Raji (cell line): ENCODE measurements around the gene S1PR1.

Source experiments
- POLR2A ChIP-seq: IDR thresholded peaks from 2 replicates; pipeline ENCODE4 v1.6.1; 2011; ENCODE audit warnings: low read depth, low read length, control low read depth; ENCODE audit not compliant: insufficient read depth

S1PR1 gene

DNA sequence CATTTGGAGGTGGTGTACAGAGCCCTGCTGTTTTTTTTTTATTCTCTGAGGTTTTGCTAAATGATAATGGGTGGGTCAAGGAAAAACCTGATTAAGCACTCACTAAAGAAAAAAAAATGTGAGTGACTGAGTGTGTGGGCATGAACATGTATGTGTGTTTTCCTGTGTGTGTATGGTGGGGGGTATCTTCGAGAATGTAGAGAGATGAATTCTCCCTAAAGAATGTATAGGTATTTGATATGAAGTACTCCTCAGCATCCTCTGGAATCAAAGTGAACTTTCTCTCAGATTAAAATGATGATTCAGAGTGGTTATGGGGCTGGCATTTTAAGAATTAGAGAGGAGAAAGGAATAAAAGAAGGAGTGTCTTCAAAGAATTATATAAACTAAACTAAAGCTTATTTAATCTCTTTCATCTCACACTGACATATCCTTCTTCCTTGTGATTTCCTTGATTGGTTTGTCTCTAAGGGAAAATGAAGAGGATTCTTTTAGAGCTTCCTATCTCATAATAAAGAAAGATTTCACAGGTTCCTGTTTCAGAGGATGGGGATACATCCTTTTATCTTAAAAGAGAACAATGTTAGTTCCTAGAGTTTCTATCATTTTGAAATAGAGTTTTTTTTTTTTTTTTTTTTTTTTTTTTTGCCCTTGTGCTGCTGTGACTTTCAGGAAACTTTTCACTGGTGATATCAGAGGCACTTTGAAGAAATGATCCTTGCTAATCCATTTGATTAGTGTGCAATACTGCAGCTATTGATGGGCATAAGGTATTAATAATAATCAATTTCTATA lies 23.9 kb downstream of the S1PR1 start:
- no peak for TF ChIP-seq POLR2A

DNA sequence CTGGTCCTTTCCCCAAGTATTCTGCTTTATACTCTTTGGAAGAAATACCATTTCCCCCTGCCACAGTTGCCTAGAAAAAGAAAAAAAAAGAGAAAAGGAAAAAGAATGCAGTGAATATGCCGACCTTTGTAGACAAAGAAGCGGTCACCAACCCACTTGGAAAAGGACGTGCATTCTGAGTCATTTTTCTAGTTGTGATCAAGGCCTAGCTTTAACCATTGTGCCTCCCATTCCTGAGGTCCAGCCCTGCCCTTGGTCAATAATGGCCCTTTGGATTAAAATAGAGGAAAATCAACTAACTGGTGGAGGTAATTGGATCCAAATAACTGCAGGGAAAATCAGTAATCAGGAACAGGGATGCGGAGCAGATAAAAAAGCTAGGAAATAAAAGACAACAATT lies 24.8 kb downstream of the S1PR1 start:
- no peak for TF ChIP-seq POLR2A

DNA sequence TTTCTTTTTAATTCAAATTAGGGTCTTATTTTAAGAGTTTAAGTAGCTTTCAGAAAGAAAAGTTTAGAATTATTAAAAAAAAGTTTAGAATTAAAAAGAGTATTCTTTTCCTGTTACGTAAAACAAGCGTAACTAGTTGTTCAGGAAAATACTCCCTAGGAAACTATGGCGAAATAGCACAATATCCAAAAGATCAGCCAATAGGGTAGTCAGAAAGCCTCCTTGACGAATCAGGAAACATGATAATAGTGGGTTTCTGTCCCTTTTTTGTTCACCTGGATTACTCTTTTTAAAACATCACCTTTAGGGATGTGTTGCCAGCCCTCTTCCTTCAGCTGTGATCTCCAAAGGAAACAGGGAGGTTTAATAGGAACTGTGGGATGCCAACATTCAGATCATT lies 25.2 kb downstream of the S1PR1 start:
- no peak for TF ChIP-seq POLR2A

DNA sequence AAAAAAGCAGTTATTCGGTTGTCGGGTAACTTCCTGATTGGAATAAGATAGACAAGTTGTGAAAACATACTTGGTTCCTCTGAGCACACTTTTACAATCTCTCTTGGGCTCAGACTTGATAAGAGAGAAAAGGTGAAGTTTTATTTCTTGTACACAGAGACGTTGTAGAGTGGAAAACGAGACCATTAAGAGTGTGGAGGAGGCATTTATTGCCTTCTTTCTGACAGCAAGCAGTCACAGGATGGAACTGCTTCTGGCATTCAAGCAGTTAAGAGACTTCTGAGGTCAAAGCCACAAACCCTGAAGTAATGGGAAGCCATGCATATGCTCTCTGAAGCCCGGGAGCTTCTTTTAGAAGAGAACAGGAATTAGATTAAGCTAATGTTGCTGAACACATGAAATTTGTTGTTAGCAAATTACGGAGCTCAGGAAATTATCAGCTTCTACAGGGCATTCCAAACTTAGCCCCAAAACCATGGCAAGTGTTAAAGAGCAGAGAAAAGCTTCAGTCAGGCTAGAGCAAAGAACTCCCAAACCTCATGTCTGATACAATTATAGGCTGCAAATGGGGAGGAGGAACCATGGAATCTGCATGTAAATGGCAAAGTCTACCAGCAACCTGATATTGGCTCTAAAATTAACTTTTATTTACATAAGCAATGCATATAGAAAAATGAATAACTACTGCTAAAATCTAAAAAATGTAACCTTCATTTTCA lies 26.0 kb downstream of the S1PR1 start:
- no peak for TF ChIP-seq POLR2A

DNA sequence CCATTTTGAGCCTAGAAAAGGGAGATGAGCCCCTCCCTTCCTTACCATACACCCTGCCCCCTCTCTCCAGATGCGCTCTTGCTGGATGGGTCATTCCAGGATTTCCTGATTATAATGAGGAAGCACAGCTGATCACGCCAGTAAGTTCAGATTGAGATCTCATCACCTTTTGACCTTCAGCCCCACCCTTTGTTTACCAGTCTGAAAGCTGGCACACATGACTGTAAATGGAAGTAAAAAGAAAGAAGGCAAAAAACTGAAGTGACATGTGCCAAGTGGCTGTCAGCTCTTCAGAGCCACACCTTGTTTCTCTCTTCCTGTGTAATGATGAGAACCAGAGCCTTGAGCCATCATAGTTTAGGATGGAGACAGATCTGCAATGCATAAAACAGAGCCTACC lies 27.9 kb downstream of the S1PR1 start:
- TF ChIP-seq POLR2A, result no peak

DNA sequence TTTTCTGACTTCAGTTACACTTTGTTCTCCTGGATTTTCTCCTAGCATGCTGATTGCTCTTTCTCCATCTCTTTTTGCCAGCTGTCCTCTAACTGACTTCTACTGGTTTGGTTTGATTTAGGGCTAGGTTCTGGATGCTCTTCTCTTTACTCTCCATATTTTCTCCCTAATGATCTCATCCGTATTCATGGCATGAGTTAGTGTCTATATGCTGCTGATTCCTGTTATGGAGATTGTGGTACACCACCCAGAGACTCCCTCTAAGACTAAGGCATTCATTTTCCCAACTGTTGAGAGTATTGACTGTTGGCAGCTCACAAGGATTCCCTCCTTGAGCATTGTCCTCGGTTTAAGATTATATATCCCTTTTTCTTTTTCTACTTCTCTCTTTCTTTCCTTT lies 28.9 kb downstream of the S1PR1 start:
- TF ChIP-seq POLR2A, result no peak

DNA sequence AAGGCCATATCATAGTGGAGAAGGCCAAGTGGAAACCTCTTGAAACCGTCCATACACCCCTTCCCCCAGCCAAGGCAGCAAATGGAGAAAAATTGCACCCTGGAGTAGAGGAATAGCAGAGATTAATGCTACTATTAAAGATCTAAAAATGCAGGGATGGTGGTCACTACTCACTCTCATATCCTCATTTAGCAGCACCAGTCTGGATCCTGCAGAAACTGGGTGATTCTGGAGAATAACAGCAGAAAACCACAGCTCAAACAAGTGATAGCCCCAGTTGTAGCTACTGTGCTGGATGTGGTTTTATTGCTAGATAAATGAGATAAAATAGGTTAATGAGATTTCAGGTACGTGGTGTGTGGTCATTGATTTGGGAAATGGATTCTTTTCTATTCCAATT lies 30.3 kb downstream of the S1PR1 start:
- TF ChIP-seq POLR2A, result no peak

DNA sequence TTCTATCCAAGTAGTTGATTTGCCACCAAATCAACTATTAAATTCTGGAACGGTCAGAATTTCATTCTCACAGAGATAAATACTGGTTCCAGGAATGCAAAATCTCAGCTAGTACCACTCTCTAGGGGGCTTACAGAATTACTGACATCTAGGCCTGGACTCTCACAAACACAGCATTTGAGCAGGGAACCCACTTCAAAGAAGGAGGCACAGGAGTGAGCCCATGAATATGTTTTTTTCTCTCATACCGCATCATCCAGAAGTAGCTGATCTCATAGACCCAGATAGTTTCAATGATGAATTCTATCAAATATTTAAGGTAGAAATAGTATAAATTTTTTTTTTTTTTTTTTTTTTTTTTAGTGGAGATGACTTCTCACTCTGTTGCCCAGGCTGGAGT lies 32.1 kb downstream of the S1PR1 start:
- TF ChIP-seq POLR2A, result no peak

DNA sequence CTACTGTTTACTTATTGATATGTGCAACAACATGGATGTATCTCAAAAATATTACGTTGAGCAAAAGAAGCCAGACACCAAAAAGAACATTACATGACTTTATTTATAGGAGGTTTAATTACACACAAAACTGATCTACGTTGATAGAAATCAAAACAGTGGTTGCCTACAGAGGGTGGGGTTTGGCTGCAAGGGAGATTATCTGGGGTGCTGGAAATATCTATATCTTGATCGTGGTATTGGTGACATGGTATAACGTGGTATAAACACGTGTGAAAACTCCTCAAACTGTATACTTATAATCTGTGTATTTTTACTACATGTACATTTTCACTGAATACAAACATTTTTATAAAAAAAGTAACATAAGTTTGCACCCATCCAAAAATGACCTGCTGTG lies 38.9 kb downstream of the S1PR1 start:
- TF ChIP-seq POLR2A, result no peak

DNA sequence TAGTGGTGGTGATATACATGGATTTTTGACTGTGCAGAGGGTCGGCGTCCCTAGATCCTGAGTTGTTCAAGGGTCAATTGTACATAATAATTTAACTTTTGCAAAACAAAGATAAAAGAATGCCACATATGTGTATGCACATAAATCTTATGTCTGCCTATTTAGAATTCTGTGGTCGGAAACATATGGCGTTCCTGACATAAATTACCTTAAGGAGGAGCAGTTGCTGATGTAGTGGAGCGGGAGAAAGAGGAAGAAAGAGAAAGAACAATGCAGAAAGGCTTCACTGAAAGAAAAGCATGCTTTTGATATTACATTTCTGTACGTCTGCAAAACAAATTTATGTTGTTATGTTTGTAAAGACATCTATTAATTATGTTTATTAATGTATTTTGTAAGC lies 40.0 kb downstream of the S1PR1 start:
- TF ChIP-seq POLR2A, result no peak

DNA sequence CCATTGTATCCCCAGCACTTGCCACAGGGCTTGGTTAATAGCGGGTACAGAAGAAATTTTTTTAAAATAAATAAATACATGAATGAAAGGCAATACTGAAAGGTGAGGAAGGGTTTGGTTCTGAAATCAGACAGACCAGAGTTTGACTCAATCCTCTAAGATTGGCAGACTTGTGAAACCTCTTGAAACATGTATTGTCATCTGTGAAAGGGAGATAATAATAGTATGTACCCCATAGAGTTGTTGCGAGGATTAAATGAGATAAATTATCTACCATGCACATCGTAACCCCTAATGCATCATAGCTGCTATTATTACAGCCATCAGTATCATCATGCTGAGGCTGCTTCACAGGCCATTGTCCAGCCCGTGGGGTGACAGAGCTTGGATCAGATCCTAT lies 41.4 kb downstream of the S1PR1 start:
- no peak for TF ChIP-seq POLR2A

DNA sequence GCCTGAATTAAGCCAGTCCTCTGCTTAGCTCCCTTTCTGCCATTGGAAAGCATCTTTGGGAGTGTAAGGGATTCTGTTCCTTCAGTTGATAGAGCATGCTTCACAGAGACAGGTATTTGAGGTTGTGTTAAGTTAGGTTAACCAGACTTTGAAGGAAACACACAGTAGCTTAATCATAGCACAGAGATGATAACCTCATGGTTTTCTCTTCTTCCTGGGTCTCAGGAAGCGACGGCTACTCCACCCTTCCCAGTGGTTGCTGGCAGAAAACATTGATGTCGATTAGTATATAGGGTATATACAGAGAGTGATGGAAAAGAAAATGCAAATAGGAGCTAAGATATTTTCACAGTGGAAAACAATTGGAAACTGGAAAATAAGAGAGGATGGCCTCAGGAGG lies 42.0 kb downstream of the S1PR1 start:
- TF ChIP-seq POLR2A, result no peak

DNA sequence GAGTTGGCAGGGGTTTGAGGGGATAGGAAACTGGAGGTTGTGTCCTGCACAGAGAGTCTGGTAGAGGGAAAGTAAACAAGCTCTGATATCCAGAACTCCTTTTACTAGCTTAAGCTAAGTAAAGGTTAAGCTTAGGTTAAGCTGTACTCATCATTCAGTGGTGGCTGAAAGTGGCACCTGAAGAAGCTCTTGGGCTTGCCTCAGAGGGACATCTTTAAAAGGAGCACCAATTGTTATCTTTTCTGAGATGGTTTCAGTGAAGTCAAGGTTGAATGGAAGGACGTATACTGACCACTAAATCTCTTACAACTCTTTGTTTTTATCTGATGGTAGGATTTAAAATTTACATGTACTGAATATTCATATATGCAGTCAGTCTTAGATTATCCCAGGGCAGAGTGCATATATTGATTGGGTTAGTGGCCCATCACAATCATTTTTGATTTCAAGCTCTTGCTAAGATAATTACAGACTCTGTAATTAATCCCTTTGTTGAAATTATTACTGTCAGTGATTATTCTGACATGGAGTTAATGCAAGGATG lies 43.3 kb downstream of the S1PR1 start:
- no peak for TF ChIP-seq POLR2A

DNA sequence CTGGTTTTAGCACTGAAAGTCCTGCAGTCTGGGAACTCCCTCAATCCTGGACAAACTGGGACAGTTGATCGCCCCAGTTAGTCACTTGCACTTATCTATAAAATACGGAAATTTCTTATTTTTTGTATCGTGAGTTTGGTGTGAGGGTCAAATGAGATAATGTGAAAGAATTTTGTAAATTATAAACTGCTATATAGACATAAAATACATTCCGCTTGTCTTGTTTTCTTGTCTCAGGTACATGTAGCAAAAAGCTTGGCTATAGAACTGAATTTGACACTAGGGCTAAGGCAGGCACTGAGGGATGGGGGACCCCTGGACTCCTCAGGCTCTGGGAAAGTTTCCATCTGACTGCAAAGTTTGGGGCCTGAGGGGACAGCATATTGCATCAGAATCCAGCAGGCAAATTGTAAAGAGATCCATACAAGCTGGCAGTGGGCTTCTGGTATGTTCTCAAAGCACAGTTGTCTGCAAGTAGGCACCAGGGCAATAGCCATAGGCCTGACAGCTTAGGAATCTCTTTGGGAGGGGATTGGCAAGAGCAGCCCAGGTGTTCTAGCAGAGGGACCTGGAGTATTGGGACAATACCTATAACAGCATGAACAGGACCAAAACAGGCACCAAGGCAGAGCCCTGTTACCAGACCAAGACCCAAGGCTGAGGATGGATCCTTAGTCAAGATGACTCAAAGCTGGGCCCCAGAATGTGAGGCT lies 44.3 kb downstream of the S1PR1 start:
- TF ChIP-seq POLR2A, result no peak

DNA sequence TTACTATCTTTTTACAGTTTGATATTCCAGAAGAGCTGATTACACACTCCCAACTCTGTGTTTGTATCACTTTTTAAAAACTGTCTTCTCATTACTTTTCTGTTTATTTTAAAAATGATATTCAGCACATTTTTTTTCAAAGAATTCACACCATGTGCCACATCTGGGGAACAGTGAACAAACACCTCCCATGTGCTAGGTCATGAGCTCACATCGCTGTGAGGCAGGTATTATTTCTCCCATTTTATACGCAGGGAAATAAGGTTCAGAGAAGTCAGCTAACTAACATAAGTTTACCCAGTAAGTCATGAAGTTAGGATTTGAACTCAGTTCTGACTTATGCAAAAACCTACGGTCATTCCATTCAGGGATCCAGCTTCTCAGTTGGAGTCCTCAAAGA lies 44.9 kb downstream of the S1PR1 start:
- no peak for TF ChIP-seq POLR2A

DNA sequence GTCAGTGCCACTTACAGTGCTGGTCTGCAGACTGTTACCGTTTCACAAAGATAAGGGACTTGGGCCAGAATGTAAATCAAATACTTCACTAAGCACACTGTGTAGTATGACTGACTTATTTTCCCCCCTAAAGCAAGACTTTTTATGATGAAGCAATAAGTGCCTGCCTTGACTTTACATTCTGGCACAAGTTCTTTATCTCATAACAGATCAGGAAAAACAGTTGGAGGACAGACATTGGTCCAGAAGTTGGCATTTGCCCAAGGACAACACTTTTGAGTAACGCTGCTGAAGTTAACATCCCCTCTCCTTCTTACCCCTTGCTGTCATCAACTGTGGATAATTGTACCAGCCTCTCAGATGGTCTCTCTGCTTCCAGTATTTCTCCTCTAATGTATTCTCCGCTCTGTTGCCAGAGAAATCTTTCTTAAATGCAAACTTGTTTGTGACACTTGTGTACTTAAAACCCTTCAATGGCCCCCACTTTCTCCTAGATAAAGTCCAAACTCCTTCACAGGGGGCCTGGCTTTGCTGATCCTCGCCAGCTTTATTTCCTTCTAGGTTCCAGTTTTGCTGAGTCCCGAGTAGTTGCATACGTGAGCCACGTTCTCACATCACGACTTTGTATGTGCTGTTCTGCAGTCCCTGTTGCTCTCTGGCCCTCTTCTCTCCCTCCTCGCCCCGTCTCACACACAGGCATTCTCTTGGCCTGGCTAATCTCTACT lies 45.7 kb downstream of the S1PR1 start:
- TF ChIP-seq POLR2A, result no peak

DNA sequence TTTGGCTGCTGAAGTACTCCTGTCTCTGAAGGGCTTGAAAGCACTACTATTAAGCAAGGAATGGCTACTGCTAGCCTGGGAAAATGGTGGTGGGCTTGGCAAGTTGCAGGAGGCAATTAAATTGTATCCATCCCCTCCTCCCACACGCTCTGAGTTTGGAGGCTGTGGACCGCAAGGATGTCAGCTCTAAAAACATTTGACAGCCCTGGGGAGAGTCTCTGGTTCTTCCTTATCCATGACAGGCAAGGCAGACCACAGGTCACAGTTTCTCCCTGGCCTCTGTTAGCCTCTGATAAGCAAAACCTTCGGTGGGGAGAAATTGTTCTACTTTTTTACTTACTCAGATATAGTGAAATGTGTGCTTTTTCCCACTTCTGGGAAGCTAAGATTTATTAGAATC lies 46.6 kb downstream of the S1PR1 start:
- no peak for TF ChIP-seq POLR2A
